Uterus (tissue), 2 donors: ENCODE measurements around the gene MAMLD1.
"Not testable (repeated sequence)": the region's sequence is repeated elsewhere in the genome, so short reads cannot be mapped to it uniquely, and the experiment has no call there.

Experiments
- CTCF ChIP-seq, 4 experiments: fragments of 200-600 bp in 2 of 4; fragments of 450-650 bp in 2 of 4; sonication (generic) in 2 of 4; IDR thresholded peaks; one replicate each; pipeline ENCODE4 v1.5.1; 2016 to 2019; ENCODE audit warnings: antibody characterized with exemption in 4 of 4, mild to moderate bottlenecking in 2 of 4, moderate library complexity in 1 of 4
- POLR2A ChIP-seq, 2 donors: fragments of 450-650 bp; IDR thresholded peaks; one replicate each; pipeline ENCODE4 v1.6.1; 2016; ENCODE audit warnings: antibody characterized with exemption in 2 of 2, mild to moderate bottlenecking in 1 of 2, moderate library complexity in 1 of 2

GRCh38 chrX:150340326-150340725 lies 22.8 kb upstream of the MAMLD1 start:
- TF ChIP-seq CTCF, POLR2A (IDR thresholded peaks at IDR 0.05): not testable (repeated sequence)
